ENCODE results near the gene SPEM2. TPM values are rescaled to one million over a fixed set of nuclear protein-coding genes. Genes with fewer than 3 reads are reported as not detected.

Gene SPEM2
- total RNA-seq, 2 donors from 2014 or later: 5.3 TPM; not detected in 1

GRCh38 chr17:7408863-7409262 lies 16.6 kb upstream of the SPEM2 start:
- no peaks in the 10 kb centered on the region for H3K9me3 ChIP-seq
- TF ChIP-seq POLR2AphosphoS5 (IDR thresholded peaks at IDR 0.05) (no peak), POLR2A (IDR thresholded peaks at IDR 0.05) (no peak)
- TF ChIP-seq, protein P1, sequence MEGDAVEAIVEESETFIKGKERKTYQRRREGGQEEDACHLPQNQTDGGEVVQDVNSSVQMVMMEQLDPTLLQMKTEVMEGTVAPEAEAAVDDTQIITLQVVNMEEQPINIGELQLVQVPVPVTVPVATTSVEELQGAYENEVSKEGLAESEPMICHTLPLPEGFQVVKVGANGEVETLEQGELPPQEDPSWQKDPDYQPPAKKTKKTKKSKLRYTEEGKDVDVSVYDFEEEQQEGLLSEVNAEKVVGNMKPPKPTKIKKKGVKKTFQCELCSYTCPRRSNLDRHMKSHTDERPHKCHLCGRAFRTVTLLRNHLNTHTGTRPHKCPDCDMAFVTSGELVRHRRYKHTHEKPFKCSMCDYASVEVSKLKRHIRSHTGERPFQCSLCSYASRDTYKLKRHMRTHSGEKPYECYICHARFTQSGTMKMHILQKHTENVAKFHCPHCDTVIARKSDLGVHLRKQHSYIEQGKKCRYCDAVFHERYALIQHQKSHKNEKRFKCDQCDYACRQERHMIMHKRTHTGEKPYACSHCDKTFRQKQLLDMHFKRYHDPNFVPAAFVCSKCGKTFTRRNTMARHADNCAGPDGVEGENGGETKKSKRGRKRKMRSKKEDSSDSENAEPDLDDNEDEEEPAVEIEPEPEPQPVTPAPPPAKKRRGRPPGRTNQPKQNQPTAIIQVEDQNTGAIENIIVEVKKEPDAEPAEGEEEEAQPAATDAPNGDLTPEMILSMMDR (IDR thresholded peaks at IDR 0.05): no peak
- no peaks in the 10 kb centered on the region for H3K27me3 ChIP-seq (replicated peaks; ENCODE audit: insufficient read depth)
- no peaks in the 10 kb centered on the region for H3K36me3 ChIP-seq
- no peak overlapping the region for H3K4me3 ChIP-seq
- intact Hi-C loops (cut with DNase I): no loop called here
- no peaks in the 10 kb centered on the region for H3K4me1 ChIP-seq (replicated peaks)
- no peak for DNase-seq (ENCODE audit: low spot score)
- WGBS: 77% methylated on average over 6 of the region's 6 CpGs
- H3K27ac ChIP-seq: no peak overlapping the region

DNA sequence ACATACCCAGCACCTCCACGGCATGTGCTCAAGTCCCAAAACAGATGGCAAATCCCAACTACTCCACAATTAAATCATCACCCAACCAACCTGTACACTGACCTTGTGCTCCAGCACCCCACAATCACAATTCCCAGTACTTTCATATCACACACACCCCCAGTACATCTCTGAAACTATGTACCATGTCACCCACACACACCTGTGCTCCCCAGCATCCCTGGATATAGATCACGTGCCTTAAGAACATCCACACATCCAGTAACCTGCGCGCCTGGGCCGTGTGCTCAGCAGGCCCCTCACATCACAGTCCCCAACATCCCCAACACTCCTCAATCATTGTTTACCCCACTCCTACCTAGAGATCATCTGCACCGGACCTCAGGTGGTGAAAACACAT lies 15.7 kb upstream of the SPEM2 start:
- no peak for DNase-seq (ENCODE audit: low spot score)
- intact Hi-C loops (cut with DNase I): no loop called here
- TF ChIP-seq POLR2AphosphoS5 (IDR thresholded peaks at IDR 0.05) (no peak), POLR2A (IDR thresholded peaks at IDR 0.05) (no peak)
- TF ChIP-seq, protein P1 (IDR thresholded peaks at IDR 0.05): no peak
- H3K9me3 ChIP-seq: no peaks in the 10 kb centered on the region
- H3K27ac ChIP-seq: no peak overlapping the region
- WGBS: 91% methylated on average over 6 of the region's 6 CpGs
- no peaks in the 10 kb centered on the region for H3K27me3 ChIP-seq (replicated peaks; ENCODE audit: insufficient read depth)
- H3K4me3 ChIP-seq: no peak overlapping the region
- no peaks in the 10 kb centered on the region for H3K4me1 ChIP-seq (replicated peaks)
- no peaks in the 10 kb centered on the region for H3K36me3 ChIP-seq

DNA sequence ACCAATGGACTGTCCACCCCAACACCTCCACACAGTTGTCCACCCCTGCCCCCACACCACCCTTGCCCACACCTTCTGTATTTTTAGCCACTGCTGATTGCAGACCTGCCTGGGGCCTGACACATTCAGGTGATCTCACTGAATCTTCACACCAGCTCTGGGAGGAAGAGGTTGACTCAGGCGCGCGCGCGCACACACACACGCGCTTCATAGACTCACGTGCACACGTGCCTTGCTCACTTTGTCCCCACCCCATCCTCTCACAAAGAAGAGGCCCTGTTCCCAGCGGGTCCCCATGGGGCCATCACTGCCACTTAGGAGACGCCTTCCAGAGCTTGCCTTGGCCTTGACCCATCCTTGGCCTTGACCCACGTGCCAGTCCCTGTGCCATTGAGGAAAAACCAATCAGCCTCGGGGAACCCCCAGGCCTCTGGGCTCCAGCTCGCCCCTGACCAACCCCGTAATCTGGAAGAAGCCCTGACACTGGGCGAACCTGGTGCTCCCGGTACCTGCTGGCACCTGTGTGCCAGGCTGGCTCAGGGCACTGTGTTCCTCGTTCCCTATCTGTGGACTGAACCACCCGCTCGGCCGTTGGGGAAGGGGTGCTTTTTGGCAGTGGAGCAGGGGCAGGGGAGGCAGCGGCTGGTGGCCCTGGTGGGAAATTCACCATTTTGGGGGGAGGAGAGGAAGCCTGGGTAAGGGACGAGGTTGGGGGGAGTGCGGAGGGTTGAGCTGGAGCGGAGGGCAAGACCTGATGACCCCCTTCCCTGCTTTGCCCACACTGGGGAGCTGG lies 14.6 kb upstream of the SPEM2 start:
- Histone ChIP-seq H3K36me3 (no peaks in the 10 kb centered on the region), H3K27ac (no peak overlapping the region), H3K4me1 (replicated peaks) (no peaks in the 10 kb centered on the region), H3K27me3 (replicated peaks; ENCODE audit: insufficient read depth) (no peaks in the 10 kb centered on the region), H3K4me3 (no peak overlapping the region), H3K9me3 (no peaks in the 10 kb centered on the region)
- intact Hi-C loops (cut with DNase I): no loop called here
- DNase-seq (ENCODE audit: low spot score): no peak
- WGBS: 87% methylated on average over 25 of the region's 25 CpGs
- TF ChIP-seq, protein P1 (IDR thresholded peaks at IDR 0.05): no peak
- TF ChIP-seq POLR2AphosphoS5 (IDR thresholded peaks at IDR 0.05) (no peak), POLR2A (IDR thresholded peaks at IDR 0.05) (no peak)

GRCh38 chr17:7411427-7411750 lies 14.0 kb upstream of the SPEM2 start:
- TF ChIP-seq POLR2AphosphoS5 (IDR thresholded peaks at IDR 0.05): no peak
- no peak for TF ChIP-seq POLR2A (IDR thresholded peaks at IDR 0.05)
- TF ChIP-seq, protein P1 (IDR thresholded peaks at IDR 0.05): no peak
- H3K9me3 ChIP-seq: no peaks in the 10 kb centered on the region
- H3K27ac ChIP-seq: no peak overlapping the region
- H3K4me3 ChIP-seq: no peak overlapping the region
- H3K4me1 ChIP-seq (replicated peaks): no peaks in the 10 kb centered on the region
- WGBS: 94% methylated on average over 8 of the region's 8 CpGs
- intact Hi-C loops (cut with DNase I): no loop called here
- DNase-seq (ENCODE audit: low spot score): no peak
- no peaks in the 10 kb centered on the region for H3K36me3 ChIP-seq
- no peaks in the 10 kb centered on the region for H3K27me3 ChIP-seq (replicated peaks; ENCODE audit: insufficient read depth)

DNA sequence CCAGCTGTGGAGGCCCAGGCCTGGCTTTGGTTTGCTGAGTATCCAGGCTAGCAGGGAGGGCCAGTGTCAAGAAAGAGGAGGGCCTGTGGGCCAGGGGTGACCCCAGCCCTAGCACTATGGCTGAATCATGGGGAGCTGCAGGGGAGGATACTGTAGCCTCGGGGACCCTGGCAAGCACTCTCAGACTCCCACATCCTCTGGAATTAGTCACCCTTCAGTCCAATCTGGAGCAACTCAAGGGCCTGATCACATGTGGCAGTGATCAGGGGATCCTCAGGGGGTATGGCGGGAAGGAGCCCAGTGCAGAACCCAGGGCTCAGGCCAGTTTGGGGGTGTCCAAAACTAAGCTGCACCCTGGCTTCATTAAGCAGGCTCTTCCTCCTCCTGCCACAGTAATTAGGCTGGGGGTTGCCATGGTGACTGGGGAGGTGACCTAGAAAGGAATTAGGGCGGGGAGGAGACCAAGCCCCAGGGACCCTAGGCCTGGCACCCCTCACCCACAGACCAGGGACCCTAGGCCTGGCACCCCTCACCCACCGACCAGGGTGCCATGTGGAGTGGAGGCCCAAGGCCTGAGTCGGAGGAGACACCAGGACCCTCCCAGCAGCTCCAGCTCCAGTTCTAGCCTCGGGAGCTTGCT lies 11.9 kb upstream of the SPEM2 start:
- Histone ChIP-seq H3K27me3 (replicated peaks; ENCODE audit: insufficient read depth) (no peaks in the 10 kb centered on the region), H3K27ac (no peak overlapping the region), H3K9me3 (no peaks in the 10 kb centered on the region), H3K4me1 (replicated peaks) (no peaks in the 10 kb centered on the region), H3K36me3 (no peaks in the 10 kb centered on the region), H3K4me3 (no peak overlapping the region)
- no peak for DNase-seq (ENCODE audit: low spot score)
- WGBS: 72% methylated on average over 6 of the region's 6 CpGs
- intact Hi-C loops (cut with DNase I): no loop called here
- TF ChIP-seq POLR2AphosphoS5 (IDR thresholded peaks at IDR 0.05) (no peak), POLR2A (IDR thresholded peaks at IDR 0.05) (no peak)
- TF ChIP-seq, protein P1 (IDR thresholded peaks at IDR 0.05): no peak

Measured in prostate gland (tissue), 2 donors.